ENCODE measurements around the gene ZNF514.
"Not testable (repeated sequence)": the region's sequence is repeated elsewhere in the genome, so short reads cannot be mapped to it uniquely, and the experiment has no call there.

Gene ZNF514

DNA sequence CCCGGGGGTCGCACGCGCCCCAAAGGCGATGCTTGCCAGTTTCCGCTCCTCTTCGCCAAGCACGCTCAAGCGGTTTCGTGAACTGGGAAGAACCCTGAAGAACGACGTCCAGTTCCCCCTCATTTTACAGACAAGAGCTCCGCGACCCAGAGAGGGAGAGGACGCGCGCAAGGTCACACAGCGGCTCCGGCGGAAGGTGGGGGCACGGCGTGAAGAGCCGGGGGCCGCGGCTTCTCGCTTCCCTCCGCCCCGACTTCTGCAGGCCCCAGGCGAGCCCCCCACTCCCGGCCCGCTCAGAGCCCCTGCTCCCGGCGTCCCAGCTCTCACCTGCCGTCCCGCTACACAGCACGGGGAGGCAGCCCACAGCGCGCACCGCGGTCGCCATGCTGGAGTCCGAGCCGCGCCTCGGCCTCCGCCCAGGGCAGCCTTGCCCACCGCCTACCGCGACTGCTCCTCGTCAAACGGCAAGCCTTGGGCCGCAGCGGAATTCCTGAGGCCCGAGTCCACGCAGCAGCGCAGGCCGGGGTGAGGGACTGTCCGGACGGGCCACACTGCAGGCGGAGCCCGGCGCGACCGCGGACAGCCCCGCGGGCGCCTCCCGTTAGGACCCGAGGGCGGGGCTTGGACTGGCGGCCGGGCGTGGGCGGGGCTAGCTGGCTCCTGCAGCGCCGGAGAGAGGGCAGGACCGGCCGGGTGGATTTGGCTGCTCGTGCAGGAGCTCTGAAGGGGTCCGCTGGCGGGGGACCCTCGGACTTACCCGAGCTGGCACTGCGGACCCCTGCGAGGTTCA is 38.0 kb downstream of the ZNF514 start, which contains the start of gene MRPS5:
MRPS5 (minus strand) TSS at position 402 of the 790 bp plus-strand sequence; CDS start at position 385, 17 bp downstream.
- no peak for DNase-seq

DNA sequence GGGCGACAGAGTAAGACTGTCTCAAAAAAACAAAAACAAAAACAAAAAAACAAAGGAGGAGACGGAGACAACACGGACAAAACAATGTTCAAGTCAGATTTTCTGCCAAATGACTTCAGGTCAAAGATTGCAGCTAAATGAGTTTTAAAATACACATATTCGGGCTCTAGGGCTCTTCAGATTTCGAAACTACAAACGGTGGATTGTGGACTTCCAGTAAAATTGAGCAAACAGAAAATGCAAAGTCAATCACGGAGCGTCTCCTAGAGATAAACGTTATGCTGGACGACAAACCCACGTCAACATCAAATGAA is 38.6 kb downstream of the ZNF514 start:
- DNase-seq: no peak

DNA sequence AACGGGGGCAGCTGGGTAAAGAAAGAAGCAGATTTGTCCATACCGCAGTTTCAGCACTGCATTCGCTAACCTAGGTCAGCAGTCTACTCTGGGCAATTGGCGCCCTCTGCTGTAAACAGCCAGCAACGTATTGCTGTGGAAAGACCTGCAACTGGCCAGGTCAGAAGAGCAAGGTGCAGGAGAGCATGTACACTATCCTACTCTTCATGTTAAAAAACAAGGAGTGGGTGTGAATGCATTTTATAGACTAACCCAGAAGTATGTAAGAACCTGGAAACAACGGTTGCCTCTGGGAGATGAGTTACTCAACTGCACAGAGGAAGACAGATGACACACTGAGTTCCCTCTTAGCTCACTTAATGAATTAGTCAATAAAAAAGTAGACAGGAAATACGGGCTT is 44.2 kb downstream of the ZNF514 start:
- no peak for DNase-seq

DNA sequence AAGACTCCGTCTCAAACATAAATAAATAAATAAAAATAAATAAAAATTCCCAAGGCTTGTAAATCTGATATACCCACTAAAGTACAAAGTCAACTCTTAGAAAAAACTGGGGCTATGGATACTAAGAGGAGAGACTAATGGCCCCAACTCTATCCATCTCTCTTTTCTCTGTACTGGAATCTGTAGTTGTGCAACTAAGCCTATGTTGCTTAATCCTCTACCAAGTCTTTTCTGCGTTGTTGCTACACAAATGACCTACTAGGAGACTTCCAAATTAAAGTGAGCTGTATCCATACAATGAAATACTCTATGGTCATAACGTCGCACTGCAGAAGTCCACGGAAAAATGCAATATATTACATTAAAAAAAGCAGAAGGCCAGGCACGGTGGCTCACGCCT is 46.2 kb downstream of the ZNF514 start:
- DNase-seq: no peak

DNA sequence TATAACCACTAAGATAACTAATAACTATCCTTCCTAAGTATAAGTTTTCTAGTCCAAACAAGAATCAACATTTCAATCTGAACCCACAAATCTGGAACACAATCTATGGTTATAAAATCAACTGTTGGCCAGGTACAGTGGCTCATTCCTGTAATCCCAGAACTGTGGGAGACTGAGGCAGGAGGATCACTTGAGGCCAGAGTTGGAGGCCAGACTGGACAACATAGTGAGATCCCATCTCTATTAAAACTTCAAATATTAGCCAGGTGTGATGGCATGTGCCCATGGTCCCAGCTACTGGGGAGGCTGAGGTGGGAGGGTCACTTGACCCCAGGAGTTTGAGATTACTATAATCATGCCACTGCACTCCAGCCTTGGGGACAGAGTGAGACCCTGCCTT is 49.3 kb downstream of the ZNF514 start:
- no peak for DNase-seq

DNA sequence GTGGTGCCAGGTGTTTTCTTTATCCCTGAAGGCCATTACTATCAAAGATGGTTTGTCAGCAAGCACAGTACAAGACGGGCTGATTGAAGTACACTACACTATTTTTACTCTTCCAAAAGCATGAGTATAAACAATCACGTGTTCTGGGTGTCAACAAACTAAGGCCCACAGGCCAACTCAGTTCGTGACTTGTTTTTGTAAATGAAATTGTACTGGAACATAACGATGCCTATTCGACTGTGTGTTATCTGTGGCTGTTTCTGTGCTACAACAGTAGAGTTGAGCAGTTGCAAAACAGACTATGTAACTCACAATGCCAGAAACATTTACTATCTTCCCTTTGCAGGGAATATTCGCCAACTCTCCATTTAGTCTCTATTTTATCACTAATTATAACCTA is 50.4 kb downstream of the ZNF514 start:
- no peak for DNase-seq

DNA sequence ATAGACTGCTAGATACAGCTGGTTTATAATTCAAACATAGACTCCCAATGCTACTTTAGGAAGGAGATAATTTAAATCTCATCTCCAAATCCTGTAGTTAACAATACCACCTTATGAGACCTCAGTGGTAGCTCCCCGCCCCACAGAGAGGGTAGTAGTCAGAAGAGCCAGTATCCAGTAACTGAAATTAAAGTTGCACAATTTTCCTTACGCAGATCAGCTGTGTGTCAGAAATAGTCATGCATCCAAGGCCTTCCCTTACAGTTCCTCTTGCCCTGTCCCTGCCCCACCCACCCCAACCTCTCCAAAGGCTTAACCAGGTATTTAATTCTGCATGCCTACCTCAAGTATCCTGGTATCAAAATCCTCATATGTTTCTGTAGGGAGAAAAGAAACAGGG is 53.6 kb downstream of the ZNF514 start:
- no peak for DNase-seq

DNA sequence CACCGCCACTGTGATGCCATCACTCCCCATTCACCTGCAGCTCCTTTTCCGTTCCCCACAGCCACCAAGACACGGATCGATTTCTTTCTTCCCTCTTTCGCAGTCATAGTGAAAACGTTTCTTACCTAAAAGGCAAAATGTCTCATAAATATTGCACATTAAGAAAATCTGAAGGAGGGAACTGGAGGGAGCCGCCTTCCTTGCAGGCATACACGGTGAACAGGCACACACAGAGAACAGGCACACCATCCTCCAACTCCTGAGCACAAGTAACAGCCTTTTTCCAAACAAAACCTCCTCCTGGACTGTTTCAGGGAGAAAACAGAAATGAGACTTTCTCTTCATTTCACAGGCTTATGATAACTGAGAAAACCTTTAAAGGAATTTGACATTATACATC is 55.0 kb downstream of the ZNF514 start:
- DNase-seq: no peak

DNA sequence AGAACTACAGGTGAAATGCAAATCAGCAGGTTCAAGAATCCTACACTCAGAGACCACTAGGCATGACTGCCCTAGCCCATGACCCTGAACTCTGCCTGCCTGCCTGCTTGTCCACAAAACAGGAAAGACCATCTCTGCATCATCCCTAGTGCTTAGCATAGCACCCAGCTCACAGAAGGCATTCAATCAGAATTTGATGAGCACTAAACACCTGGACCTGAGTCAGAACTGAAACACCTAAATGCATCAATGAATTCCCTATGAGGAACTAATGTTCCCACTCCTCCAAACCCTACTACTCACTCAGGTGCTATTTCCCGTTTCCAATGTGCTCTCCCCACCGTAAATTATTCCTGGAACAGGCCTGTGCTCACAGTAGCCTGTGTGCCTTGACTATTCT is 59.7 kb downstream of the ZNF514 start:
- DNase-seq: no peak

DNA sequence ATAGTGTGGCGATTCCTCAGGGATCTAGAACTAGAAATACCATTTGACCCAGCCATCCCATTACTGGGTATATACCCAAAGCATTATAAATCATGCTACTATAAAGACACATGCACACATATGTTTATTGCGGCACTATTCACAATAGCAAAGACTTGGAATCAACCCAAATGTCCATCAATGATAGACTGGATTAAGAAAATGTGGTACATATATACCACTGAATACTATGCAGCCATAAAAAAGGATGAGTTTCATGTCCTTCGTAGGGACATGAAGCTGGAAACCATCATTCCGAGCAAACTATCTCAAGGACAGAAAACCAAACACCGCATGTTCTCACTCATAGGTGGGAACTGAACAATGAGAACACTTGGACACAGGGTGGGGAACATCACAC is 61.4 kb downstream of the ZNF514 start:
- DNase-seq: not testable (repeated sequence)

Measured in NCI-H1436 treated with DMSO at 0.1 percent for 48 hours (cell line).